GM12864 (cell line): Measurements from ENCODE around the gene OLR1.

Experiments used
- DNase-seq: peaks from one replicate; pipeline ENCODE4 v3.0.0-alpha.2; 2011; ENCODE audit warnings: low read depth
- H3K4me3 ChIP-seq: 2 replicates; pipeline ENCODE4 v1.5.1; 2011; ENCODE audit warnings: mild to moderate bottlenecking, low read depth, low read length, control low read depth
- CTCF ChIP-seq: IDR thresholded peaks from 2 replicates; pipeline ENCODE4 v1.5.1; 2011; ENCODE audit warnings: low read depth, mild to moderate bottlenecking, moderate library complexity, low read length, control low read depth, inconsistent platforms; ENCODE audit errors: missing control alignments

Gene OLR1

GRCh38 chr12:10178821-10179220 is 6.9 kb upstream of the OLR1 start, which contains the start of gene TMEM52B:
TMEM52B (plus strand) TSS chr12:10179032; CDS start chr12:10179575, 543 bp downstream.
- TF ChIP-seq CTCF, result no peak
- H3K4me3 ChIP-seq, result no peak within 1 kb of the TSS
- no peak for DNase-seq

- no peak overlapping the region for H3K4me3 ChIP-seq
- TF ChIP-seq CTCF, result no peak
- DNase-seq, result no peak
Measured at GRCh38 chr12:10175846-10176636, 4.1 kb upstream of the OLR1 start.

- TF ChIP-seq CTCF, result no peak
- no peak overlapping the region for H3K4me3 ChIP-seq
- no peak for DNase-seq
Measured at GRCh38 chr12:10174986-10175614, 3.2 kb upstream of the OLR1 start.

GRCh38 chr12:10170216-10170615 is 1.7 kb downstream of the OLR1 start:
- no peak overlapping the region for H3K4me3 ChIP-seq
- no peak for TF ChIP-seq CTCF
- no peak for DNase-seq

- DNase-seq, result no peak
- TF ChIP-seq CTCF, result no peak
- no peak overlapping the region for H3K4me3 ChIP-seq
Measured at GRCh38 chr12:10169104-10169503, 2.8 kb downstream of the OLR1 start.

GRCh38 chr12:10167599-10167998 is 4.3 kb downstream of the OLR1 start:
- TF ChIP-seq CTCF, result no peak
- no peak for DNase-seq
- no peak overlapping the region for H3K4me3 ChIP-seq
